ENCODE data around the gene FAM83F. TPM values are rescaled to one million over a fixed set of nuclear protein-coding genes. Genes with fewer than 3 reads are reported as not detected.

The FAM83F gene
- total RNA-seq, 1 donor from 2014 or later = 1.4 TPM

GRCh38 chr22:40070701-40071100 is 75.9 kb downstream of the FAM83F start:
- intact Hi-C loops (cut with DNase I) = no loop called here
- no peak overlapping the region for H3K4me3 ChIP-seq
- H3K4me1 ChIP-seq = peaks cover 9% of the 10 kb centered on the region
- no peak for TF ChIP-seq CTCF (IDR thresholded peaks at IDR 0.05)
- DNase-seq (no peak), ATAC-seq (no peak)
- H3K27me3 ChIP-seq (ENCODE audit: low read depth) = no peaks in the 10 kb centered on the region
- no peak overlapping the region for H3K27ac ChIP-seq
- H3K36me3 ChIP-seq = no peaks in the 10 kb centered on the region
- H3K9me3 ChIP-seq = no peaks in the 10 kb centered on the region

GRCh38 chr22:40071720-40072119 is 77.0 kb downstream of the FAM83F start:
- Histone ChIP-seq H3K4me1 (peaks cover 10% of the 10 kb centered on the region), H3K4me3 (no peak overlapping the region), H3K36me3 (no peaks in the 10 kb centered on the region), H3K9me3 (no peaks in the 10 kb centered on the region), H3K27me3 (ENCODE audit: low read depth) (no peaks in the 10 kb centered on the region), H3K27ac (no peak overlapping the region)
- no peak for TF ChIP-seq CTCF (IDR thresholded peaks at IDR 0.05)
- ATAC-seq (no peak), DNase-seq (no peak)
- intact Hi-C loops (cut with DNase I) = no loop called here

- H3K27ac ChIP-seq = no peak overlapping the region
- no peaks in the 10 kb centered on the region for H3K9me3 ChIP-seq
- DNase-seq (no peak), ATAC-seq (peak in 1 of 2 donors; percentile 60)
- TF ChIP-seq CTCF (IDR thresholded peaks at IDR 0.05) = no peak
- H3K4me3 ChIP-seq = no peak overlapping the region
- intact Hi-C loops (cut with DNase I) = no loop called here
- H3K36me3 ChIP-seq = no peaks in the 10 kb centered on the region
- H3K27me3 ChIP-seq (ENCODE audit: low read depth) = no peaks in the 10 kb centered on the region
- H3K4me1 ChIP-seq = peaks cover 21% of the 10 kb centered on the region
These were observed 82.2 kb downstream of the FAM83F start for GRCh38 chr22:40076702-40077645.

GRCh38 chr22:40077646-40078016 is 82.9 kb downstream of the FAM83F start:
- Histone ChIP-seq H3K27me3 (ENCODE audit: low read depth) (no peaks in the 10 kb centered on the region), H3K4me1 (peaks cover 21% of the 10 kb centered on the region), H3K9me3 (no peaks in the 10 kb centered on the region), H3K27ac (no peak overlapping the region), H3K4me3 (no peak overlapping the region), H3K36me3 (no peaks in the 10 kb centered on the region)
- intact Hi-C loops (cut with DNase I) = no loop called here
- ATAC-seq (no peak), DNase-seq (no peak)
- no peak for TF ChIP-seq CTCF (IDR thresholded peaks at IDR 0.05)

GRCh38 chr22:40081662-40082061 is 86.9 kb downstream of the FAM83F start:
- H3K9me3 ChIP-seq = no peaks in the 10 kb centered on the region
- H3K36me3 ChIP-seq = no peaks in the 10 kb centered on the region
- DNase-seq = no peak
- H3K27ac ChIP-seq = no peak overlapping the region
- H3K4me3 ChIP-seq = no peak overlapping the region
- TF ChIP-seq CTCF (IDR thresholded peaks at IDR 0.05) = no peak
- H3K4me1 ChIP-seq = peaks cover 37% of the 10 kb centered on the region
- ATAC-seq = no peak
- intact Hi-C loops (cut with DNase I) = no loop called here
- H3K27me3 ChIP-seq (ENCODE audit: low read depth) = no peaks in the 10 kb centered on the region
